Measurements from ENCODE around the gene ST7L. TPM values are rescaled to one million over a fixed set of nuclear protein-coding genes. Genes with fewer than 3 reads are reported as not detected.

The ST7L gene
- total and polyA plus RNA-seq, 2 donors (not counting 1 experiment from before 2014, with no cell fraction given): 14.6 to 18.0 TPM

GRCh38 chr1:112549590-112549989 lies 69.4 kb downstream of the ST7L start:
- Histone ChIP-seq H3K79me2 (ENCODE audit: control insufficient read depth, insufficient read depth, low read length) (no peaks in the 10 kb centered on the region), H3K4me3 (replicated peaks in 1 of 4; ENCODE audit: control extremely low read depth in 1 of 4, insufficient read depth in 1 of 4, low read depth in 3 of 4, low read length in 4 of 4) (no peak overlapping the region), H3K9me3 (ENCODE audit: control insufficient read depth, insufficient read depth, low read depth, low read length) (no peaks in the 10 kb centered on the region), H4K20me1 (ENCODE audit: control insufficient read depth, extremely low read depth, insufficient read depth, low read length) (no peaks in the 10 kb centered on the region), H3K36me3 (ENCODE audit: control insufficient read depth, insufficient read depth, low read length) (no peaks in the 10 kb centered on the region), H2AFZ (ENCODE audit: low read length) (no peak overlapping the region), H3K27me3 (ENCODE audit: control insufficient read depth, insufficient read depth, low read length) (no peaks in the 10 kb centered on the region), H3K27ac (ENCODE audit: insufficient read depth, low read length) (no peak overlapping the region), H3K4me2 (ENCODE audit: extremely low read depth, insufficient read depth, low read length) (no peak overlapping the region), H3K9ac (ENCODE audit: insufficient read depth, low read length) (no peak overlapping the region), H3K4me1 (ENCODE audit: control insufficient read depth, extremely low read depth, insufficient read depth, low read length) (peaks cover 8% of the 10 kb centered on the region)
- no peak for TF ChIP-seq EZH2 (IDR thresholded peaks at IDR 0.05; ENCODE audit: low read length, missing control alignments)
- no peak for TF ChIP-seq CTCF (conservative IDR thresholded peaks at IDR 0.05 in 1 of 2, IDR thresholded peaks at IDR 0.05 in 1 of 2; ENCODE audit: low read depth in 1 of 2, low read length in 2 of 2)
- DNase-seq (ENCODE audit: low read depth in 2 of 2): no peak

- H4K20me1 ChIP-seq (ENCODE audit: control insufficient read depth, extremely low read depth, insufficient read depth, low read length): no peaks in the 10 kb centered on the region
- no peak overlapping the region for H3K4me3 ChIP-seq (replicated peaks in 1 of 4; ENCODE audit: control extremely low read depth in 1 of 4, insufficient read depth in 1 of 4, low read depth in 3 of 4, low read length in 4 of 4)
- TF ChIP-seq CTCF (conservative IDR thresholded peaks at IDR 0.05 in 1 of 2, IDR thresholded peaks at IDR 0.05 in 1 of 2; ENCODE audit: low read depth in 1 of 2, low read length in 2 of 2) (no peak), EZH2 (IDR thresholded peaks at IDR 0.05; ENCODE audit: low read length, missing control alignments) (no peak)
- no peaks in the 10 kb centered on the region for H3K9me3 ChIP-seq (ENCODE audit: control insufficient read depth, insufficient read depth, low read depth, low read length)
- no peak for DNase-seq (ENCODE audit: low read depth in 2 of 2)
- H3K27me3 ChIP-seq (ENCODE audit: control insufficient read depth, insufficient read depth, low read length): no peaks in the 10 kb centered on the region
- peaks cover 10% of the 10 kb centered on the region for H3K4me1 ChIP-seq (ENCODE audit: control insufficient read depth, extremely low read depth, insufficient read depth, low read length)
- H3K36me3 ChIP-seq (ENCODE audit: control insufficient read depth, insufficient read depth, low read length): no peaks in the 10 kb centered on the region
- no peak overlapping the region for H3K27ac ChIP-seq (ENCODE audit: insufficient read depth, low read length)
- no peak overlapping the region for H3K4me2 ChIP-seq (ENCODE audit: extremely low read depth, insufficient read depth, low read length)
- no peaks in the 10 kb centered on the region for H3K79me2 ChIP-seq (ENCODE audit: control insufficient read depth, insufficient read depth, low read length)
- no peak overlapping the region for H3K9ac ChIP-seq (ENCODE audit: insufficient read depth, low read length)
- no peak overlapping the region for H2AFZ ChIP-seq (ENCODE audit: low read length)
Measured at GRCh38 chr1:112548547-112548946, 70.4 kb downstream of the ST7L start.

- Histone ChIP-seq H3K4me2 (ENCODE audit: extremely low read depth, insufficient read depth, low read length) (no peak overlapping the region), H4K20me1 (ENCODE audit: control insufficient read depth, extremely low read depth, insufficient read depth, low read length) (no peaks in the 10 kb centered on the region), H3K27me3 (ENCODE audit: control insufficient read depth, insufficient read depth, low read length) (no peaks in the 10 kb centered on the region), H3K4me3 (replicated peaks in 1 of 4; ENCODE audit: control extremely low read depth in 1 of 4, insufficient read depth in 1 of 4, low read depth in 3 of 4, low read length in 4 of 4) (no peak overlapping the region), H3K79me2 (ENCODE audit: control insufficient read depth, insufficient read depth, low read length) (no peaks in the 10 kb centered on the region), H3K9ac (ENCODE audit: insufficient read depth, low read length) (no peak overlapping the region), H3K9me3 (ENCODE audit: control insufficient read depth, insufficient read depth, low read depth, low read length) (no peaks in the 10 kb centered on the region), H3K36me3 (ENCODE audit: control insufficient read depth, insufficient read depth, low read length) (no peaks in the 10 kb centered on the region), H2AFZ (ENCODE audit: low read length) (no peak overlapping the region), H3K4me1 (ENCODE audit: control insufficient read depth, extremely low read depth, insufficient read depth, low read length) (peaks cover 10% of the 10 kb centered on the region), H3K27ac (ENCODE audit: insufficient read depth, low read length) (no peak overlapping the region)
- DNase-seq (ENCODE audit: low read depth in 2 of 2): peak in 1 of 2 donors; percentile 51
- TF ChIP-seq CTCF (conservative IDR thresholded peaks at IDR 0.05 in 1 of 2, IDR thresholded peaks at IDR 0.05 in 1 of 2; ENCODE audit: low read depth in 1 of 2, low read length in 2 of 2) (no peak), EZH2 (IDR thresholded peaks at IDR 0.05; ENCODE audit: low read length, missing control alignments) (no peak)
Measured at GRCh38 chr1:112546076-112546475, 72.9 kb downstream of the ST7L start.

All from fibroblast of lung (primary cell).